HG03060 (cell line): Measurements from ENCODE around the gene JAK2.
"Not testable (repeated sequence)": the region's sequence is repeated elsewhere in the genome, so short reads cannot be mapped to it uniquely, and the experiment has no call there.

Source experiments
- ATAC-seq: cut with Tn5 transposase; IDR thresholded peaks from one replicate; pipeline ENCODE4 v1.9.1; 2021; ENCODE audit warnings: low read depth, moderate number of reproducible peaks; ENCODE audit not compliant: unreplicated experiment

Gene JAK2

GRCh38 chr9:5040730-5041389 lies 55.8 kb downstream of the JAK2 start:
- ATAC-seq: no peak

DNA sequence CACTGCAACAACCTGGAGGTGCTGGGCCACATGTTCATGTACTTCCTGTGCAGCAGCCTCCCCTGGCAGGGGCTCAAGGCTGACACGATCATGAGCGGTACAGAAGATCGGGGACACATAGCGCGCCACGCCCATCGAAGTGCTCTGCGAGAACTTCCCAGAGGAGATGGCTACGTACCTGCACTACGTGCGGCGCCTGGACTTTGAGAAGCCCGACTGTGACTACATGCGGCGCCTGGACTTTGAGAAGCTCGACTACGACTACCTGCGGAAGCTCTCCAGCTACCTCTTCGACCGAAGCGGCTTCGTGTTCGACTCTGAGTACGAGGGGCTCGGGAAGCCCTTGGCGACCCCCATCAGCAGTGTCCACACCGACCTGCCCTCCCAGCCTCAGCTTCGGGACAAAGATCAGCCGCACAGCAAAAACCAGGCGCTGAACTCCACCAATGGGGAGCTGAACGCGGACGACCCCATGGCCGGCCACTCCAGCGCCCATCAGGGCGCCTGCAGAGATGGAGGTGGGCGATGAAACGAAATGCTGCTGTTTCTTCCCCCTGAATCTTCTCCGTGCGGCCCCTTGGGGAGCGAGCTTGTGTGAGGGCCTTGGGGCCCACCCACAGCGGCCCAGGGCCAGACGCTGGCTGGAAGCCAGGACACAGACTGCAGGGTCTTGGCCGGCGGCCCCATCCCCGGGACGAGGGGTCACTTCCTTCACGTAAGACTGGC lies 56.5 kb downstream of the JAK2 start:
- ATAC-seq: no peak

- ATAC-seq: no peak
Measured at GRCh38 chr9:5042661-5043178, 57.6 kb downstream of the JAK2 start.

- no peak for ATAC-seq
Measured at GRCh38 chr9:5043381-5043780, 58.3 kb downstream of the JAK2 start.

DNA sequence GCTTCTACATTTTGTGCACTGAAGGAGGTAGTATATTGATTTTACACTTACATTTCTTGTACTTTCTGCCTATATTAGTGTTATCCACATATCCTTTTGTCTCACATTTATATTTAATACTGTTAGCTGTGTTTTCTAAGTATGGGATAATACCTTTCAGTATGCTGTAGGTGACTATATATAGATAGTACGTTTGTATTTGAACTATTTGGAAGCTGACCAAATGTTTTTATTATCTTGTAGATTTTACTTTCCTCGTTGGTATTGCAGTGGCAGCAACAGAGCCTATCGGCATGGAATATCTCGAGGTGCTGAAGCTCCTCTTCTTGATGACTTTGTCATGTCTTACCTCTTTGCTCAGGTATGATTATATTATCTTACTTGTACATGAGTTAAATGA lies 59.1 kb downstream of the JAK2 start:
- no peak for ATAC-seq

DNA sequence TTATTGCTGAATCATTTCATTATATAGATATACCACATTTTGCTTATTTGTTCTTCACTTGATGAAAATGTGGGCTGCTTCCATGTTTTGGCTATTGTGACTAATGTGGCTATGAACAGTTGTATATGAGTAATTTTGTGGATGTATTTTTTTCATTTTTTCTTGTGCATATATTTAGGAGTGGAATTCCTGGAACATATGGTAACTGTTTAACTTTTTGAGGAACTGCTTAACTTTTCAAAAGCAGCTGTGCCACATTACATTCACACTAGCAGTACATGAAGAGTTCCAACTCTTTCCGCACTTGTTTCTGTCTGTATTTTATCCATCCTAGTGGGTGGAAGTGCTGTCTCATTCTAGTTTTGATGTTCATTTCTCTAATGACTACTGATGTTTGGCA lies 67.8 kb downstream of the JAK2 start:
- ATAC-seq: no peak

- no peak for ATAC-seq
Measured at GRCh38 chr9:5062631-5063030, 77.6 kb downstream of the JAK2 start.

DNA sequence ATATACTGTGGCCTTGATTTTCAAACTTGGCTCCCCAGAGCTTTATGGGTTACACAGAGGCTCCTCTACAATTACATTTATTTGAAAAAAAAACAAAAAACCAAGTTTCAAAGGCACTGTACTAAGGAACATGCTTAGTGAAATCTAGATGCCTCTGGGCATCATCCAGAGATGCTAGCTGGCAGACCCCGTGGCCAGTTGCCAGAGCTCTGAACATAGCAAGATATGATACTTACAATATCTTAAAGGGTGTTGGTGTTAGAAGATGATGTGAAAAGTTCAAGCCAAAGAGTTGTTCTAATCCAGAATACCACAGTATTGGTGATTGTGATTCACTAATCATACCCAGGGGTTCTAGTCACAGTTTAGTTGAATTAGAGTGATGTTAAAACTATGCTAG lies 87.8 kb downstream of the JAK2 start:
- ATAC-seq: no peak

DNA sequence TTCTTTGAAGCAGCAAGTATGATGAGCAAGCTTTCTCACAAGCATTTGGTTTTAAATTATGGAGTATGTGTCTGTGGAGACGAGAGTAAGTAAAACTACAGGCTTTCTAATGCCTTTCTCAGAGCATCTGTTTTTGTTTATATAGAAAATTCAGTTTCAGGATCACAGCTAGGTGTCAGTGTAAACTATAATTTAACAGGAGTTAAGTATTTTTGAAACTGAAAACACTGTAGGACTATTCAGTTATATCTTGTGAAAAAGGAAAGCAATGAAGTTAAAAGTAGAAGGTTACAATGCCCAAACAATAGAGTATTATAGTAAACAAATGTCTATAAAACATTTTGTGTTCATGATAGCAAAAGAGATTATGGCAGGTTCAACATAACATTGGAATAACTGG lies 88.6 kb downstream of the JAK2 start:
- ATAC-seq: no peak

DNA sequence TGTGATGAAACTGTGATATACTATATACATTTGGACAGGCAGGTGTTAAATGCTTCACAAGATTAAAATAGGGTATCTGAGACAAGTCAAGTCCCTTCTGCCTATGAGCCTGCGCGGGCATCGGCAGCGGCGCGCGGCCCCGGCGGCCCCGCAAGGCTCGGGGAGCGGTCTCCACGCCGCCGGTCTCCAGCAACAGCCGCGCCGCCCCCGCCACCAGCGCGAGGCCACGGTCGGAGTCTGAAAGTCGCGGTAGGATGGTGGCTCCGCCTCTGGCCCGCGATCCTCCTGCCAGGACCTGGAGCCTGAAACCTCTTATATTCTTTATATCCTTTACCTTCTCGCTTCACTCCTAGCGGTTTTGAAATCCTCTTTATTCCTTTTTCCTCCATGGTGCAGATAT lies 100.9 kb downstream of the JAK2 start:
- ATAC-seq: no peak

- ATAC-seq: no peak
Measured at GRCh38 chr9:5089737-5090136, 104.7 kb downstream of the JAK2 start.

DNA sequence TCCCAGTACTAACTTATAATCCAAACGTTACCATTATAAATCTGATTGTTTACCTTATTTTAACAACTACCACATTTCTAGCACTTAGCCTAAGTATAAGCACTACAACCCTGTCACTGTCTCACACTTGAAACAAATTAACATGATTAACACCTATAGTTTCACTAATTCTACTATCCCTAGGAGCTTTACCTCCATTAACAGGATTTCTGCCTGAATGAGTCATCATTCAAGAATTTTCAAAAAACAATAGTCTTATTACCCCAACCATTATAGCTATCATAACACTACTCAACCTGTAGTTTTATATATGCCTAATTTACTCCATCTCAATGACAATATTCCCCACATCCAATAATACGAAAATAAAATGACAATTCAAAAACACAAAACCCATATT lies 110.7 kb downstream of the JAK2 start:
- no peak for ATAC-seq

- ATAC-seq: no peak
Measured at GRCh38 chr9:5099466-5099865, 114.4 kb downstream of the JAK2 start.

DNA sequence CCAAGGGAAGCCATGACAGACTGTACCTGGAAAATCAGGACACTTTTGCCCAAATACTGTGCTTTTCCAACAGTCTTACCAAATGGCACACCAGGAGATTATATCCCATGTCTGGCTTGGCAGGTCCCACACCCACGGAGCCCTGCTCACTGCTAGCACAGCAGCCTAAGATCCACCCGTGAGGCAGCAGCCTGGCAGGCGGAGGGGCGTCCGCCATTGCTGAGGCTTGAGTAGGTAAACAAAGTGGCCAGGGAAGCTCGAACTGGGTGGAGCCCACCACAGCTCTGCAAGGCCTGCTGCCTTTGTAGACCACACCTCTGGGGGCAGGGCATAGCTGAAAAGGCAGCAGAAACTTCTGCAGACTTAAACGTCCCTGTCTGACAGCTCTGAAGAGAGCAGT lies 116.1 kb downstream of the JAK2 start:
- ATAC-seq: not testable (repeated sequence)

DNA sequence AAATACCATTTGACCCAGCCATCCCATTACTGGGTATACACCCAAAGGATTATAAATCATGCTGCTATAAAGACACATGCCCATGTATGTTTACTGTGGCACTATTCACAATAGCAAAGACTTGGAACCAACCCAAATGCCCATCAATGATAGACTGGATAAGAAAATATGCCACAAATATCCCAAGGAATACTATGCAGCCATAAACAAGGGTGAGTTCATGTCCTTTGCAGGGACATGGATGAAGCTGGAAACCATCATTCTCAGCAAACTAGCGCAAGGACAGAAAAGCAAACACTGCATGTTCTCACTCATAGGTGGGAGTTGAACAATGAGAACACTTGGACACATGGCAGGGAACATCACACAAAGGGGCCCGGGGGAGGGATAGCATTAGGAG lies 121.4 kb downstream of the JAK2 start:
- not testable (repeated sequence) for ATAC-seq

DNA sequence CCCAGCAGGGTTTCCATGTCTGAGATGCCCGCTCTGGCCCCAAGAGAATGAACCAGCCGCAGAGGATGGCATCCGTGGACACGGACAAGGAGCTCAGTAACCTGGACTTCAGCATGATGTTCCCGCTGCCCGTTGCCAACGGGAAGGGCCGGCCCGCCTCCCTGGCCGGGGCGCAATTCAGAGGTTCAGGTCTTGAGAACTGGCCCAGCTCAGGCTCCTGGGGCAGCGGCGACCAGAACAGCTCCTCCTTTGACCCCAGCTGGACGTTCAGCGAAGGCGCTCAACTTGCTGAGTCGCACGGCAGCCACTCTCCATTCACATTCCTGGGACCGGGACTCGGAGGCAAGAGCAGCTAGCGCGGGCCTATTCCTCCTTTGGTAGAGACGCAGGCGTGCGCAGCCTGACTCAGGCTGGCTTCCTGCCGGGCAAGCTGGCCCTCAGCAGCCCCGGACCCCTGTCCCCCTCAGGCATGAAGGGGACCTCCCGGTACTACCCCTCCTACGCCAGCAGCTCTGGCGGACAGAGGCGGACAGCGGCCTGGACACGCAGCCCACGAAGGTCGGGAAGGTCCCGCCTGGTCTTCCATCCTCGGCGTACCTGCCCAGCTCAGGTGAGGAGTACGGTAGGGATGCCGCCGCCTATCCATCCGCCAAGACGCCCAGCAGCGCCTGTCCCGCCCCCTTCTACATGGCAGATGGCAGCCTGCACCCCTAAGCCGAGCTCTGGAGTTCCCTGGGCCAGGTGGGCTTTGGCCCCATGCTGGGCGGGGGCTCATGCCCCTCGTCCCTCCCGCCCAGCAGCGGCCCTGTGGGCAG lies 126.0 kb downstream of the JAK2 start:
- ATAC-seq: no peak

- no peak for ATAC-seq
Measured at GRCh38 chr9:5111696-5112095, 126.6 kb downstream of the JAK2 start.

- no peak for ATAC-seq
Measured at GRCh38 chr9:5112109-5112592, 127.1 kb downstream of the JAK2 start.

GRCh38 chr9:5112646-5113045 lies 127.6 kb downstream of the JAK2 start:
- no peak for ATAC-seq

- ATAC-seq: no peak
Measured at GRCh38 chr9:5113523-5113922, 128.5 kb downstream of the JAK2 start.
